ENCODE measurements around the gene CXCR1. TPM values are rescaled to one million over a fixed set of nuclear protein-coding genes. Genes with fewer than 3 reads are reported as not detected.

Gene CXCR1
- polyA plus RNA-seq, 1 of the 3 experiments (the other 2 are of a cell fraction): not detected

GRCh38 chr2:218128781-218129457, 37.8 kb downstream of the CXCR1 start:
- Histone ChIP-seq H3K9ac (no peak overlapping the region), H3K27ac (ENCODE audit: low read depth in 2 of 2, low read length in 1 of 2) (no peak overlapping the region), H3K4me3 (ENCODE audit: low read depth in 2 of 2, low read length in 1 of 2) (no peak overlapping the region), H3K36me3 (replicated peaks in 1 of 2; ENCODE audit: control insufficient read depth in 1 of 2, insufficient read depth in 2 of 2, low read length in 1 of 2) (no peaks in the 10 kb centered on the region), H3F3A (replicated peaks; ENCODE audit: insufficient read depth) (no peaks in the 10 kb centered on the region), H3K9me3 (no peaks in the 10 kb centered on the region), H4K20me1 (ENCODE audit: insufficient read depth) (no peaks in the 10 kb centered on the region), H3K4me2 (no peak overlapping the region), H3K27me3 (ENCODE audit: insufficient read depth) (peaks cover 19% of the 10 kb centered on the region), H3K4me1 (ENCODE audit: control insufficient read depth in 1 of 2, insufficient read depth in 2 of 2, low read depth in 1 of 2, low read length in 1 of 2) (no peaks in the 10 kb centered on the region), H3K9me2 (no peaks in the 10 kb centered on the region), H2AFZ (ENCODE audit: low read depth) (no peak overlapping the region), H3K79me2 (ENCODE audit: insufficient read depth) (no peaks in the 10 kb centered on the region)
- DNase-seq: no peak
- CTCF ChIA-PET: no interaction called here
- POLR2A ChIA-PET: no interaction called here
- WGBS (ENCODE audit: low lambda C conversion rate): 55% methylated on average over 6 of the region's 6 CpGs
- TF ChIP-seq CHD2 (IDR thresholded peaks at IDR 0.05; ENCODE audit: low read length, partially characterized antibody) (no peak), SMC3 (IDR thresholded peaks at IDR 0.05; ENCODE audit: low read depth, low read length) (no peak), ZBTB33 (IDR thresholded peaks at IDR 0.05; ENCODE audit: borderline replicate concordance, low read depth) (no peak), GATA2 (CRISPR knock-in tag; IDR thresholded peaks at IDR 0.05) (no peak), EZH2phosphoT487 (IDR thresholded peaks at IDR 0.05; ENCODE audit: borderline replicate concordance, low read depth) (no peak), PBX3 (IDR thresholded peaks at IDR 0.05) (no peak), MEF2A (IDR thresholded peaks at IDR 0.05; ENCODE audit: borderline replicate concordance, low read depth) (no peak), RFX5 (IDR thresholded peaks at IDR 0.05; ENCODE audit: low read length) (no peak), EP300 (IDR thresholded peaks at IDR 0.05; ENCODE audit: borderline replicate concordance in 1 of 2, low read depth in 1 of 2, low read length in 1 of 2) (no peak), YY1 (IDR thresholded peaks at IDR 0.05; ENCODE audit: low read depth) (no peak), POLR2AphosphoS5 (IDR thresholded peaks at IDR 0.05; ENCODE audit: low read depth, low read length) (no peak), FOSL2 (IDR thresholded peaks at IDR 0.05; ENCODE audit: borderline replicate concordance, low read depth) (no peak), MXI1 (IDR thresholded peaks at IDR 0.05; ENCODE audit: low read depth, low read length) (no peak), MAX (IDR thresholded peaks at IDR 0.05; ENCODE audit: low read depth) (no peak), GABPA (IDR thresholded peaks at IDR 0.05; ENCODE audit: low read depth) (no peak), USF2 (IDR thresholded peaks at IDR 0.05; ENCODE audit: borderline replicate concordance, low read depth, low read length) (no peak)

Measured in SK-N-SH (cell line).